A549 treated with dexamethasone at 1 μM for 4 hours (cell line): ENCODE results near the gene SPATA31C2. TPM values are rescaled to one million over a fixed set of nuclear protein-coding genes. Genes with fewer than 3 reads are reported as not detected.

ENCODE experiments used
- total RNA-seq: library from RNA; stranded (reverse); fragments of 200-300 nt; extraction: Qiagen RNA extraction; gene quantifications from 5 replicates; pipeline ENCODE4 v1.2.3, GENCODE V29; 2022

Gene SPATA31C2
- total RNA-seq = not detected in 5 replicates

DNA sequence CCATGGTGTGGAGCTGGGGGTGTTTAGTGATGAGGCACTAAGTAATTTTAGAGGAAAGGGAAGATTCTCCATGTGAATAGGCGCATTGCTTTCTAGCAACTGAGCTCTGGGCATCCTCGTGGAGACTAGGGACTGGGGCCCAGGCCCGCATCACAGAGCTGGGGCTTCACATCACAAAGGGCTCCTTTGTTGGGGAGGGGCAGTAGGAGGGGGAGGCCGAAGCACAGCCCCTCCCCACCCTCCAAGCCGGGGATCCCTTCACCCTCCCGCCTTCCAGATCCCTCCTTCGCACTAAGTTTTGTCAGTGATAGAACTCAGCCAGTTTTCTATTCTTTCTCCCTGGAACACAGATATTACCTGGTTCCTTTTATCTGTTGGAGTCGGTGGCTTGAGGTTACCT is at the start of gene SPATA31C2:
Gene SPATA31C2, minus strand, starts transcription at position 101 of the 400 bp plus-strand sequence. Its CDS starts 29 bp downstream, at position 72.

Other genes with a start within 250 kb of the SPATA31C2 start
- not detected in 5 replicates for gene SPATA31C1, start 220.5 kb downstream of the SPATA31C2 start, total RNA-seq
- gene CDK20, start 163.9 kb downstream of the SPATA31C2 start, total RNA-seq = 5.1 to 6.4 TPM (median 5.9 TPM) in 5 replicates
- 34.8 to 48.9 TPM (median 46.3 TPM) in 5 replicates for gene SPIN1, start 250.0 kb upstream of the SPATA31C2 start, total RNA-seq